GM23248 (cell line): ENCODE measurements around the gene KCNH4.

Experiments
- EZH2 ChIP-seq: fragments of 200-600 bp; sonication (generic); IDR thresholded peaks from 2 replicates; pipeline ENCODE4 v1.6.1; 2018; ENCODE audit warnings: antibody characterized with exemption, mild to moderate bottlenecking; ENCODE audit not compliant: insufficient read depth, poor library complexity, severe bottlenecking
- EZH2phosphoT487 ChIP-seq: fragments of 200-600 bp; sonication (generic); IDR thresholded peaks from 2 replicates; pipeline ENCODE4 v1.6.1; 2018; ENCODE audit warnings: antibody characterized with exemption, moderate library complexity, mild to moderate bottlenecking, low read depth; ENCODE audit not compliant: insufficient read depth

- no peak for TF ChIP-seq EZH2
- no peak for TF ChIP-seq EZH2phosphoT487
Measured at GRCh38 chr17:42120770-42121769, 59.9 kb downstream of the KCNH4 start, which contains the start of gene KAT2A.
